ENCODE measurements around the gene ITIH5. TPM values are rescaled to one million over a fixed set of nuclear protein-coding genes. Genes with fewer than 3 reads are reported as not detected.

ITIH5 gene
- total RNA-seq, 1 donor from 2014 or later, result not detected

DNA sequence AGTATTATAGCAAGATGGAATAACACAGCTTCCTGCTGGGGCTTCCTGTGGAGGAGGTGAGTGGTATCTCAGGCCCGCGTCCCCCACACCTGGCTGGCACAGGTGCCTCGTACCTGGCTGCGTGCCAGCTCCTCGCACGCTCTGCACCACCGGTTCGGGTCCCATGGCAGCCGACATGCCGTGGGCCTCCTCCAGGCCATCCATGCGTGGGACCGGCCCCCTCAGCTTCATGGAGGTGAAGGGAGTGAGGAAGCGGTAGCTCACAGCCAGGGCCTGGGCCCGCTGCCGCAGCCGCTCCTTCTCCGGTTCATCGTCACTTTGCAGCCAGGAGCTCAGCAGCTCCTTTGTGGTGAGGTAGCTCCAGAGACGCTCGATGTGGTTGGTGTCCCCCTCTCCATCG lies 90.4 kb downstream of the ITIH5 start:
- DNase-seq (ENCODE audit: low read depth), result no peak
- no peak overlapping the region for H3K4me3 ChIP-seq (ENCODE audit: low read depth, low read length)
- TF ChIP-seq, protein P1, sequence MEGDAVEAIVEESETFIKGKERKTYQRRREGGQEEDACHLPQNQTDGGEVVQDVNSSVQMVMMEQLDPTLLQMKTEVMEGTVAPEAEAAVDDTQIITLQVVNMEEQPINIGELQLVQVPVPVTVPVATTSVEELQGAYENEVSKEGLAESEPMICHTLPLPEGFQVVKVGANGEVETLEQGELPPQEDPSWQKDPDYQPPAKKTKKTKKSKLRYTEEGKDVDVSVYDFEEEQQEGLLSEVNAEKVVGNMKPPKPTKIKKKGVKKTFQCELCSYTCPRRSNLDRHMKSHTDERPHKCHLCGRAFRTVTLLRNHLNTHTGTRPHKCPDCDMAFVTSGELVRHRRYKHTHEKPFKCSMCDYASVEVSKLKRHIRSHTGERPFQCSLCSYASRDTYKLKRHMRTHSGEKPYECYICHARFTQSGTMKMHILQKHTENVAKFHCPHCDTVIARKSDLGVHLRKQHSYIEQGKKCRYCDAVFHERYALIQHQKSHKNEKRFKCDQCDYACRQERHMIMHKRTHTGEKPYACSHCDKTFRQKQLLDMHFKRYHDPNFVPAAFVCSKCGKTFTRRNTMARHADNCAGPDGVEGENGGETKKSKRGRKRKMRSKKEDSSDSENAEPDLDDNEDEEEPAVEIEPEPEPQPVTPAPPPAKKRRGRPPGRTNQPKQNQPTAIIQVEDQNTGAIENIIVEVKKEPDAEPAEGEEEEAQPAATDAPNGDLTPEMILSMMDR (conservative IDR thresholded peaks at IDR 0.05; ENCODE audit: low read depth, low read length), result no peak

DNA sequence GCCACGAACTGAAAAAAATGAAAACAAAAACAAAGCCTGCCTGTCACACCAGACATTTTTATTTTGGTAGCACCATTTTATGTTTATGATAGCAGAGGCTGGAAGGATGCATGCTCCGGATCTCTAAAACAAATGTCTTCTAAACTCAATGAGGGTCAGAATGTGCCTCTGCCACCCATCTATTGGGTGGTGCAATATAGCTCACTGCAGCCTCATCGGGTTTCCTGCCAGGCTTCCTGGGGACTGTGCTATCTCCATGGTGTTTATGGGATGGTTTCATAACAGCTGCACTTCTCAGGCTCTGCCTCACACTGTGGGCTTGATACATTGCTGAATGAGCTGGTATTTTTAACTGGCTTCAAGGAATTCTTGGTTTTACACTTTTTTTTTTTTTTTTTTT lies 94.4 kb downstream of the ITIH5 start:
- DNase-seq (ENCODE audit: low read depth), result no peak
- H3K4me3 ChIP-seq (ENCODE audit: low read depth, low read length), result no peak overlapping the region
- TF ChIP-seq, protein P1 (conservative IDR thresholded peaks at IDR 0.05; ENCODE audit: low read depth, low read length), result no peak

DNA sequence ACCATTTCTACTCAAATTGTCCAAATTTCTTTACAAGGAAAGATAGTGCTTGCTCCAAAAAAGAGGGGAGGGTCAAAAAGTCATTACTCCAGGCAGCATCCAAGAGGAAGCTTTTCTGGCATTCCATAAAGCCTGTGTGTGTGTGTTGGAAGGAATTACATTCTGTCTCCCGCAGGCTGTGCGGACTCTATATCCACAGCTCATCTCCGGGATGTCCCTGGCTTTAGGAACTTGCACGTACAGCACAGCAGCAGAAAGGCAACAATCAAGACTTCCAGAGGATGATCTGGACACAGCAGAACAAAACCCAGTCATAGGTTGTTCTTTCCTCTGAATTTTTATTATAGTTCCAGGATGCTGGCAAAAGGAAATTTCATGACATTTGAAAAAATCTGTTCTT lies 94.8 kb downstream of the ITIH5 start:
- DNase-seq (ENCODE audit: low read depth), result no peak
- TF ChIP-seq, protein P1 (conservative IDR thresholded peaks at IDR 0.05; ENCODE audit: low read depth, low read length), result no peak
- H3K4me3 ChIP-seq (ENCODE audit: low read depth, low read length), result no peak overlapping the region

DNA sequence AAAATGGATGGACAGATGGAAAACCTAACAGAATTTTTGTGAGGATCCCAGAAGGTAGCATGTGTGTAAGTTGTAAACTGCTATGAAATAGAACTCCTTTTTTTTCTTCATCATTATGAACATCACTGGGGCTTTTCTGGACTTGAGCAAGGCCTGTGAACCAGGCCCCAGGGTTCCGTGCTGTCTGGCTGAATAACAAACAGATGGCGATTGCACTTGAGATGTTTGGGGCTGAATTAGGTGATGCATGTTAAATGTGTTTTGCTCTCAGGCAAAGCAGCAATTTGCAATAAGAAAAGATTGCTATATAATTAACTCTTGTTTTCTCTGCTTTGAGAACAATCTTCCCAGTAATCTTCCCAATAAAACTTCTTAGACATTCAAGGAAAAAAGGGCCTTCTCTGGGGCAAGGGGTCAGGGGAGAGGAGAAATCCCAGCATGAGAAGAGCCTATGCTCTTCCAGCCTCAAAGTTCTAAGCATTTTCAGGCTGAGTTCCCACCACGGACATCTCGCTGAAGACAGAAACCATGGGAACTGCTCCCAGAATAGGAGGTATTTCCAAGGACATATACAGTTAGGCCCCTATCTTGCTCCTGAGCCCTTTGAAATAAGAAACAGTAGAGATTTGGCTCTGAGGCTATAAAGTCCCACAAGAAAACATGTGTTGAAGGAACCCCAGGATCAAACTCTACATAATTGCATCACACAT lies 98.7 kb downstream of the ITIH5 start:
- H3K4me3 ChIP-seq (ENCODE audit: low read depth, low read length), result no peak overlapping the region
- no peak for DNase-seq (ENCODE audit: low read depth)
- TF ChIP-seq, protein P1 (conservative IDR thresholded peaks at IDR 0.05; ENCODE audit: low read depth, low read length), result no peak

DNA sequence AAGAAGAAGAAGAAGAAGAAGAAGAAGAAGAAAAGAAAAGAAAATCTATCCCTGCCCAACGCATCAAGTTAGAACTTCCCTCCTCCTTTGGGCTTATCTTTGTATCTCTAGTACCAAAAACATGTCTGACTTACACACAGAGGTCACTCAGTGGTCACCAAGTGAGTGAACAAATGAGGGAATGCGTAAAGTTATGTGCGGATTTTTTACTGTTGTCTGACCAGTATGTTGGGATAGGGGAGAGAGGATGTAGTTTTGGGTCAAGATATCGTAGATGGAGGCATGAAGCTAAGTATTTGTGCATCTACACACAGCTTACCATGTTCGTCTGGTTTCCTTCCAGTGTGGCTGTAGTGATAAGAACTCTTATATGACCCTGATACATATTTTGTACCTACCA lies 99.9 kb downstream of the ITIH5 start:
- no peak overlapping the region for H3K4me3 ChIP-seq (ENCODE audit: low read depth, low read length)
- TF ChIP-seq, protein P1 (conservative IDR thresholded peaks at IDR 0.05; ENCODE audit: low read depth, low read length), result no peak
- DNase-seq (ENCODE audit: low read depth), result no peak

DNA sequence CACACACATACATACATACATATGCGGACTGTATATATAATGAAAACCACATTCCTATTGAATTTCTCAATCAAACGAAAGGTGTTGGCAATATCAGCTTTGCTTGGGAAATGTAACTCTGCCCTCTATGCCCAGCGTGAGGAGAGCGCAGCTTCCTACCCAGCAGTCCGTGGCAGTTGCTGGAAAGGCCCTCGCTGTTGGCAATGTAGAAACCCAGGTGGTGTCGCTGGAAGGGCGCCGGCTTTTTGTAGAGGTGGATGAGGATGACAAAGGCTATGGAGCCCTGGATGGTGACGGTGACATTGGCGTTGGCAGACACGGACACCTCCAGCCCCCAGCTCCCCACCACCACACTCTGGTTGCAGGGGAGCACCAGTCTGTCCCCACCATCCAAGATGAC lies 100.9 kb downstream of the ITIH5 start:
- TF ChIP-seq, protein P1 (conservative IDR thresholded peaks at IDR 0.05; ENCODE audit: low read depth, low read length), result no peak
- H3K4me3 ChIP-seq (ENCODE audit: low read depth, low read length), result no peak overlapping the region
- no peak for DNase-seq (ENCODE audit: low read depth)

DNA sequence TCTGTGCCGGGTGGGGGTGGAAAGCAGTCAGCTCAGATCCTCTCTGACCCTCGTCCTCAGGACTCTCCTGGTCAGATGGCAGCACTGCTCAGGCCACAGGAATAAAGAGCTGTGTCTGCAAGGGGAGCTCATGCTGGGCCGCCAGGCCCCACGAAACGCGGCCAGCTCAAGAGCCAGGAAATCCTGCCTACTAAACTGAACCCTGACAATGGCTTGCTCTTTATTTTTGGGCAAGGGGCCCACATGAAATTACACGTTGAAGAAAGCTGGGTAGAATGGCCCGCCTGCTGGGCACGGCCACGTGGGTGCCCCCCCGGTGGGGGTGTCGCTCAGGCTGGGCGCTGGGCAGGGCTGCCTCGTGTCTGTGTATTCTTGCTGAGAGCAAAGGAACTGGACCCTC lies 103.0 kb downstream of the ITIH5 start:
- DNase-seq (ENCODE audit: low read depth), result no peak
- TF ChIP-seq, protein P1 (conservative IDR thresholded peaks at IDR 0.05; ENCODE audit: low read depth, low read length), result no peak
- no peak overlapping the region for H3K4me3 ChIP-seq (ENCODE audit: low read depth, low read length)
